BJ (cell line): ENCODE measurements around the gene HERC5. TPM values are rescaled to one million over a fixed set of nuclear protein-coding genes. Genes with fewer than 3 reads are reported as not detected.

ENCODE experiments used
- CTCF ChIA-PET: fragments of 350-600 bp; formaldehyde crosslinking; extraction: SDS; loops from one replicate; lab custom pipeline; 2021; ENCODE audit warnings: antibody characterized with exemption, inconsistent platforms; lab: Yijun Ruan, JAX
- POLR2A ChIA-PET: fragments of 300-600 bp; sonication (Branson Sonifier 250); formaldehyde crosslinking; extraction: SDS; loops from one replicate; lab custom pipeline; 2021; ENCODE audit warnings: antibody characterized with exemption; lab: Charles Lee
- DNase-seq: peaks from one replicate; pipeline ENCODE4 v3.0.0-alpha.2; 2011; ENCODE audit warnings: low read depth
- H3K27me3 ChIP-seq: 2 replicates; pipeline ENCODE4 v1.6.0; 2011; ENCODE audit warnings: low read length; ENCODE audit not compliant: control insufficient read depth, insufficient read depth
- H3K36me3 ChIP-seq: 2 replicates; pipeline ENCODE4 v1.5.1; 2011; ENCODE audit warnings: low read length; ENCODE audit not compliant: control insufficient read depth, insufficient read depth
- H3K4me3 ChIP-seq: 2 replicates; pipeline ENCODE4 v1.5.1; 2011; ENCODE audit warnings: low read depth, mild to moderate bottlenecking, control low read depth, low read length
- CTCF ChIP-seq: IDR thresholded peaks from 2 replicates; pipeline ENCODE4 v1.5.1; 2011; ENCODE audit warnings: low read depth, mild to moderate bottlenecking, control low read depth, inconsistent platforms, low read length, moderate library complexity; ENCODE audit not compliant: insufficient read depth
- polyA plus RNA-seq: library from polyadenylated mRNA; depleted of rRNA; stranded (reverse); fragments of >200 nt; gene quantifications from 2 replicates; pipeline ENCODE4 v1.2.3, GENCODE V29; 2011; rRNA removed

The HERC5 gene
- polyA plus RNA-seq, 1 experiment, result 0.05 TPM

DNA sequence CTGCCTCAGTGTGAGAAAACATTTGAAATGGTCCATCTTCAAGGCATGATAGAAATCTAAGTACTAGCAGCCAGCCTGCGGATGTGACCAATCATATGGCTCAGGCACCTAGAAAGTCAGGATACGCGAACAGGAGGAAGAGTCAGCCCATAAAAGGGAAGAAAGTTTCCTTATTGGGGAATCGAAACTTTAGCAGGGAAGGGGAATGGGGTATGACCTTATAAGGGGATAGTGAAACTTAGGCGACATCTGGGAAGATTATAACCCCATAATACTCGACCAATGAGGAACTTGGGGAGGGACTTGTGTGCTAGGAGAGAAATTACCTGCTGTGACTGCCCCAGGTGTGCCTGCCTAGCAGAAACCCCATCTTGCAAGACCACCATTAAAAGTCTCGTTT lies 92.9 kb downstream of the HERC5 start:
- CTCF ChIA-PET, result interaction anchor here (1.2 kb wide), 1 partner anchor 10 kb away, joined by 3 read pairs; no protein-coding TSS in a partner anchor

More for the DNA sequence above, 92.9 kb downstream of the HERC5 start:
- Histone ChIP-seq H3K27me3 (no peaks in the 10 kb centered on the region), H3K36me3 (no peaks in the 10 kb centered on the region), H3K4me3 (no peak overlapping the region)
- no peak for DNase-seq
- TF ChIP-seq CTCF, result no peak
- POLR2A ChIA-PET, result no interaction called here

Other genes starting within 250 kb of the HERC5 start
- 9.0 and 9.7 TPM in 2 replicates for gene PPM1K, start 172.6 kb upstream of the HERC5 start, polyA plus RNA-seq
- 3.1 and 4.1 TPM in 2 replicates for gene HERC6, start 78.3 kb upstream of the HERC5 start, polyA plus RNA-seq
- 34.9 and 44.2 TPM in 2 replicates for gene PYURF, start 66.7 kb downstream of the HERC5 start, polyA plus RNA-seq
- gene HERC3, start 135.4 kb downstream of the HERC5 start, polyA plus RNA-seq, result 13.0 and 13.2 TPM in 2 replicates
- gene NAP1L5, start 240.7 kb downstream of the HERC5 start, polyA plus RNA-seq, result 2.2 and 5.3 TPM in 2 replicates